Endothelial cell of umbilical vein (primary cell): ENCODE results near the gene RAB3B.
"Not testable (repeated sequence)": the region's sequence is repeated elsewhere in the genome, so short reads cannot be mapped to it uniquely, and the experiment has no call there.

Experiments used
- EZH2 ChIP-seq: IDR thresholded peaks from 2 replicates; pipeline ENCODE4 v1.6.1; 2012; ENCODE audit warnings: borderline replicate concordance, low read depth, mild to moderate bottlenecking, moderate library complexity, low read length, inconsistent platforms; ENCODE audit not compliant: severe bottlenecking
- FOS ChIP-seq: IDR thresholded peaks from 2 replicates; pipeline ENCODE4 v1.6.1; 2011; ENCODE audit warnings: mild to moderate bottlenecking, low read length, moderate library complexity, borderline replicate concordance; ENCODE audit not compliant: insufficient read depth
- JUN ChIP-seq: IDR thresholded peaks from 2 replicates; pipeline ENCODE4 v1.6.1; 2011; ENCODE audit warnings: borderline replicate concordance, low read depth; ENCODE audit not compliant: insufficient read length, insufficient read depth
- MYC ChIP-seq: IDR thresholded peaks from one replicate; pipeline ENCODE4 v1.6.1; 2011; ENCODE audit warnings: mild to moderate bottlenecking, low read depth, low read length
- POLR2A ChIP-seq: IDR thresholded peaks from 2 replicates; pipeline ENCODE4 v1.6.1; 2012; ENCODE audit warnings: low read depth, mild to moderate bottlenecking, control low read depth, low read length
- POLR2AphosphoS5 ChIP-seq: IDR thresholded peaks from 2 replicates; pipeline ENCODE4 v1.6.1; 2012; ENCODE audit warnings: low read depth, mild to moderate bottlenecking, control low read depth, low read length, moderate library complexity; ENCODE audit not compliant: insufficient read depth
- TF ChIP-seq, protein P1 (sequence below), 2 donors: IDR thresholded peaks; 1 replicate in 1 of 2; 2 replicates in 1 of 2; pipeline ENCODE4 v1.5.1; 2011; ENCODE audit warnings: low read length in 2 of 2, mild to moderate bottlenecking in 2 of 2, moderate library complexity in 2 of 2, control low read depth in 1 of 2, inconsistent platforms in 1 of 2, low read depth in 1 of 2; ENCODE audit not compliant: insufficient read depth in 1 of 2; ENCODE audit errors: extremely low read depth in 1 of 2
- TF ChIP-seq, protein P2 (sequence below): IDR thresholded peaks from 2 replicates; pipeline ENCODE4 v1.6.1; 2011; ENCODE audit not compliant: insufficient read depth, insufficient read length

DNA sequence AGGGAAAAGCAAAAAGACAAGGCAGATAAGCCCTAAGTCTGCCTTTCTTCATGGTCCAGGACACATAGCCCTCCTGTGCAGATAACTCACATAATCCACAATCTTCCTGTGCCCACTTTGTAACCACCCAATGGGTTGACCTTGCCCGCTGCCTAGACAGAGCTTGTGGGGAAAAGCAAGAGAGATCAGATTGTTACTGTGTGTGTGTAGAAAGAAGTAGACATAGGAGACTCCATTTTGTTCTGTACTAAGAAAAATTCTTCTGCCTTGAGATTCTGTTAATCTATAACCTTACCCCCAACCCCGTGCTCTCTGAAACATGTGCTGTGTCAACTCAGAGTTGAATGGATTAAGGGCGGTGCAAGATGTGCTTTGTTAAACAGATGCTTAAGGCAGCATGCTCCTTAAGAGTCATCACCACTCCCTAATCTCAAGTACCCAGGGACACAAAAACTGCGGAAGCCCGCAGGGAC lies 15.6 kb upstream of the RAB3B start:
- TF ChIP-seq, protein P1, sequence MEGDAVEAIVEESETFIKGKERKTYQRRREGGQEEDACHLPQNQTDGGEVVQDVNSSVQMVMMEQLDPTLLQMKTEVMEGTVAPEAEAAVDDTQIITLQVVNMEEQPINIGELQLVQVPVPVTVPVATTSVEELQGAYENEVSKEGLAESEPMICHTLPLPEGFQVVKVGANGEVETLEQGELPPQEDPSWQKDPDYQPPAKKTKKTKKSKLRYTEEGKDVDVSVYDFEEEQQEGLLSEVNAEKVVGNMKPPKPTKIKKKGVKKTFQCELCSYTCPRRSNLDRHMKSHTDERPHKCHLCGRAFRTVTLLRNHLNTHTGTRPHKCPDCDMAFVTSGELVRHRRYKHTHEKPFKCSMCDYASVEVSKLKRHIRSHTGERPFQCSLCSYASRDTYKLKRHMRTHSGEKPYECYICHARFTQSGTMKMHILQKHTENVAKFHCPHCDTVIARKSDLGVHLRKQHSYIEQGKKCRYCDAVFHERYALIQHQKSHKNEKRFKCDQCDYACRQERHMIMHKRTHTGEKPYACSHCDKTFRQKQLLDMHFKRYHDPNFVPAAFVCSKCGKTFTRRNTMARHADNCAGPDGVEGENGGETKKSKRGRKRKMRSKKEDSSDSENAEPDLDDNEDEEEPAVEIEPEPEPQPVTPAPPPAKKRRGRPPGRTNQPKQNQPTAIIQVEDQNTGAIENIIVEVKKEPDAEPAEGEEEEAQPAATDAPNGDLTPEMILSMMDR (IDR thresholded peaks at IDR 0.05; ENCODE audit: extremely low read depth in 1 of 2, insufficient read depth in 1 of 2, low read depth in 1 of 2, low read length in 2 of 2), result not testable (repeated sequence)
- not testable (repeated sequence) for TF ChIP-seq FOS, EZH2, POLR2A, POLR2AphosphoS5, MYC, JUN
- TF ChIP-seq, protein P2, sequence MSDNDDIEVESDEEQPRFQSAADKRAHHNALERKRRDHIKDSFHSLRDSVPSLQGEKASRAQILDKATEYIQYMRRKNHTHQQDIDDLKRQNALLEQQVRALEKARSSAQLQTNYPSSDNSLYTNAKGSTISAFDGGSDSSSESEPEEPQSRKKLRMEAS, result not testable (repeated sequence)
